ENCODE results near the gene FRAT2.

The FRAT2 gene

GRCh38 chr10:97325754-97326153 lies 8.8 kb downstream of the FRAT2 start:
- no peak for DNase-seq (ENCODE audit: low read depth in 2 of 2)

DNA sequence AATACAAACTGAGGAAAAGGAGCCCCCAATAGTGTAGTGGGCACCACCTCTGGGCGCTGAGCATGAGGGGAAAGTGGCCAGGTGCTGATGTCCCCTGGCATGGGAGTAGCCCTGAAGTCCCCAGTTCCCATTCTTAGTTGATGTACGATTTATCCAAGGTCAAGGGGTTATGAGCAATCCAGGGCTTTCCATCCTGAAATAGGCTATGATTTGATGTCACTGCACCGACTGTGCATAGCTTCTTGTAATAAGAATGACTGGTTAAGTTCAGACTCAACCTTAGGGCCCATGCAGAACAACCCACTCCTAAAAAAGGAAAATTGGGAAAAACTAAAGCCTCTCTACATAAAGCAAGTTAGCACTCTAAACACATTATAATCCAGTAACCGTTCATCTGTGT lies 11.0 kb downstream of the FRAT2 start:
- DNase-seq (ENCODE audit: low read depth in 2 of 2) = no peak

DNA sequence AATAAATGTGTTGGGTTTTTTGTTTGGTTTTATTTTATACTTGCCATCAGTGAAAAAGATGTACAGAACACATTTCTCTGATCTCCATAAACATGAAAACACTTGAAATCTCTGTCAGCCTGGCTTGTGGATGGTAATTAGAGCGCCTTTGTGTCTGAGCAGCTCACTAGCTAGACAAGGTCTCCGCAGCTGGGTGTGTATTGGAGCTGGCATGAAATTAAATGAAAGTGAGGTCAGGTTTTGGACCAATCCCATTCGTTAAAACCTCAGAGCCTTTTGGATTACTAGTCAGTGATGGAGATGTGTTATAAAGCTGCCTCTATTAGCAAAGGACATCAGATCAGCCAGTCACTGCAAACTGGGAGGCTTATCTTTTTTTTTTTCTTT lies 12.7 kb downstream of the FRAT2 start:
- no peak for DNase-seq (ENCODE audit: low read depth in 2 of 2)

DNA sequence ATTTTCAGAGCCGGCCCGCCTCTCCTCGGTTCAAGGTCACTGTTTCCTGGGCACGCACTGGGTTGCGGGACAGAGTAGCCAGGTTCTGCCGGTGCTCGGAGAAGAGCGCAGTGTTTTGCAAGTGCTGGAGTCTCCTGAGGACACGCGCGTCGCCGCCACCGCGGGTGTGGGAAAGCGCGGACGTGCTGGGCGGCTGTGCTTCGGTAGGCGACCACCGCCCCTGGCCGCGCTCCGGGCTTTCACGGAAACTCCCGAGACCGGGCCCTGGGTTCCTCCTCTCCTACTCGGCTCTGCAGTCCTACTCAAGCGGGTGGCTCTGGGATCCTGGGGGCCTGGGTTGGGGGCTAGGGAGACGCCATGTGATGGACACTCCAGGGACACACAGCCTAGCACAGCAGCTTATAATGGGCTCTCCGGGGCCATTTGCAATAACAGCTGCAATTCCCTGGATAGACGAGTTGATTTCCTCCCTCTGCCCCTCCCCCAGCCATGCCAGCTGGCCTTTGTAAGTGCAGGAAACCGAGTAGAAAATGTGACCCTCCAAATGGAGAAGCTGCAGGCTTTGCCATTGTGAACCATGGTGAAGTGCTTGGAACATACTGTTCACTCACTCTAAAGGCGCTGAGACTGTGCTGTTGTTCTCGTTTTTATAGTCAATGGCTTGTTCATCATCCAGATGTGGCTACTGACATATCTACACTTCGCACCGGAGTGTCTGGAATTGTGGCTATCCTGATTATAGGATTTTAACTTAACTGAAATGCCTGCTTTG lies 13.3 kb downstream of the FRAT2 start:
- DNase-seq (ENCODE audit: low read depth in 2 of 2) = no peak

GRCh38 chr10:97320480-97321031 lies 14.0 kb downstream of the FRAT2 start:
- DNase-seq (ENCODE audit: low read depth in 2 of 2) = no peak

- peak; percentile 25 to 38 for DNase-seq (ENCODE audit: low read depth in 2 of 2)
These were observed 14.7 kb downstream of the FRAT2 start for GRCh38 chr10:97319671-97320479.

DNA sequence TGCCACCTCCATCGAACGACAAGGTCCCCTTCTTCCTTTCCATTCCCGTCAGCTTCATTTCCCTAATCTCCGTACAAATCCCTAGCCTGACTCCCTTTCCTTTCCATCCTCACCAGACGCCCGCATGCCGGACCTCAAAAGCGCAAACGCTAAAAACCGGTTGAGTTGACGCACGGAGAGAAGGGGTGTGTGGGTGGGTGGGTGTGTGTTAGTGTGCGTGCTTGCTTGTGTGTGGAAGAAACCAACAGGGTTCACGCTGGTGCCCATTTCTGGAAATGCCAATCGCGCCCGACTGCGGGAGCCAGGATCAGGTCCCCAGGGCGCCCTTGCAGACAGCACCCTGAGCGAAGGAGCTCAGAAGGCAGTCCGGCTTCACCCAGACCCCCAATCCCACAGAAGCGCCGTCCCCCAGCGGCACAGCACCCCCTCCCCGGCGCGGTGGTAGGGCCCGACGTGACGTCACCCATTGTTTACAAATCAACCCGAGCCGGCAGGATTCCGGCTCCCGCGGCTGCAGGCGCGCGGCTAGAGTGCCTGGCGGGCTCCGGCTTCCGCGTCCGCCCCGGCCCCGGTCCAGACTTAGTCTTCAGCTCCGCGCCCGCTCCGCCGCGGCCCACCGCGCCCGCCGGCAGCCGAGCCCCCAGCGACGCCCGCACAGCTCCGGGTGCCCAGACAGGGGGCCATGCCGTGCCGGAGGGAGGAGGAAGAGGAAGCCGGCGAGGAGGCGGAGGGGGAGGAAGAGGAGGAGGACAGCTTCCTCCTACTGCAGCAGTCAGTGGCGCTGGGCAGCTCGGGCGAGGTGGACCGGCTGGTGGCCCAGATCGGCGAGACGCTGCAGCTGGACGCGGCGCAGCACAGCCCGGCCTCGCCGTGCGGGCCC lies 15.5 kb downstream of the FRAT2 start, which contains the start of gene FRAT1:
TSS of gene FRAT1 (plus strand) at position 500 of the 880 bp plus-strand sequence. CDS start at position 683, 183 bp downstream.
- peak; percentile 73 to 75 for DNase-seq (ENCODE audit: low read depth in 2 of 2)

GRCh38 chr10:97314671-97315070 lies 19.9 kb downstream of the FRAT2 start:
- no peak for DNase-seq (ENCODE audit: low read depth in 2 of 2)

DNA sequence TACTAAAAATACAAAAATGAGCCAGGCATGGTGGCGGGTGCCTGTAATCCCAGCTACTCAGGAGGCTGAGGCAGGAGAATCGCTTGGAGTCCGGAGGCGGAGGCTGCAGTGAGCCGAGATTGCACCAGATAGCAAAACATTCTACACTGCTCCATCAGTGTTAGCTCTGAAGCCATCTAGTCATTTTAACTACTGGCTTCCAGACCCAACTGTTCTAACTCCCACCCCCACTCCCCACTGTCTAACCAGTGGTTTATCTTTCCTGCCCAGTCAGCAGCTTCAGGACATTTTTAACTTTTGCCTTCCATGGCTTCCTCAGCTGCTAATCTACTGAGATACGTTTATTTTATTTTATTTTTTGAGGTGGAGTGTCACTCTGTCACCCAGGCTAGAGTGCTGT lies 21.6 kb downstream of the FRAT2 start:
- no peak for DNase-seq (ENCODE audit: low read depth in 2 of 2)

DNA sequence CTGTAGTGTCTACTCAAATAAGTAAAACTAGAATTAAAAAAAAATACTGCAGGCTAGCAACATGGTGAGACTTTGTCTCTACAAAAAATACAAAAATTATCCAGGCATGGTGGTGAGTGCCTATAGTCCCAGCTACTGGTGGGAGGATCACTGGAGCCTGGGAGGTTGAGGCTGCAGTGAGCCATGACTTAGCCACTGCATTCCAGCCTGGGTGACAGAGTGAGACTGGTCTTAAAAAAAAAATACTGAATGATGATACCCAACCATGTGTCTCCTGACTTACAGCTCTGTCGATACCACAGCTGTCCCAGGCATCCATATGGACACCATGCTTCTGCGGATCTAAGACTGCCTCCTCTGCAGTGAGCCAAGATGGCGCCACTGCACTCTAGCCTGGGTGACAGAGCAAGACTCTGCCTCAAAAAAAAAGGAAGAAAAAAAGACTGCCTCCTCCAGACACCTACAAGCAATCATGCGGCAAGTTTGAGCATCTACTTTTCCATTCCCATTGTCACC lies 23.4 kb downstream of the FRAT2 start:
- DNase-seq (ENCODE audit: low read depth in 2 of 2) = no peak

GRCh38 chr10:97307866-97308780 lies 26.4 kb downstream of the FRAT2 start:
- no peak for DNase-seq (ENCODE audit: low read depth in 2 of 2)

GRCh38 chr10:97307441-97307840 lies 27.1 kb downstream of the FRAT2 start:
- DNase-seq (ENCODE audit: low read depth in 2 of 2) = no peak

DNA sequence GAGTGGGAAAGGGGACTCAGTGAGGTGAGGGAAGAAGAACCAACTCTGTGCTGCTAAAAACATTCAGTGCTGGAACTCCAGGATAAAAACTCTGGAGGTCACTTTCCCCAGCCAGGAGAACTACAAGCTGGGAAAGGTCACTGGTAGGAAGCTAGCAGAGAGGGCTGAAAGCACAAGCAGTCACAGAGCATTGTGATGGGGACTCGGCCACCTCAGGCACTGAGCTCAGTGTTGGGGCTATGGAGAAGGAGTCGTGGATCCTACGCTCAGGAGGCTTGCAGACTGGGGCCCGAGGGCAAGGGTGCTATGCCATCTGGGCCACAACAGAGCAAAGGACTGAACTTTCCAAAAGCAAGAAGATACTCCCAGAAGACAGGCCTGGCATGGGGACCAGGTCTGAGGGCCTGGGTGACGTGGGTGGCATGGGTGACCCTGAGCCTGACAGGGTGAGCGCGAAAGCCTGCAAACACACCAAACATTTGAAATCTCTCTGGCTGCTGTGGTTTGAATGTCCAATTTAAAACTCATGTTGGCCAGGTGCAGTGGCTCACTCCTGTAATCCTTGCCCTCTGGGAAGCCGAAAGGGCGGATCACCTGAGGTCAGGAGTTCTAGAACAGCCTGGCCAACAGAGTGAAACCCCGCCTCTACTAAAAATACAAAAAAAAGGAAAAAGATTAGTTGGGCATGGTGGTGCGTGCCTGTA lies 32.3 kb downstream of the FRAT2 start:
- no peak for DNase-seq (ENCODE audit: low read depth in 2 of 2)

- DNase-seq (ENCODE audit: low read depth in 2 of 2) = no peak
These were observed 33.5 kb downstream of the FRAT2 start for GRCh38 chr10:97300980-97301379.

- no peak for DNase-seq (ENCODE audit: low read depth in 2 of 2)
These were observed 36.3 kb downstream of the FRAT2 start for GRCh38 chr10:97298223-97298571.

- no peak for DNase-seq (ENCODE audit: low read depth in 2 of 2)
These were observed 36.8 kb downstream of the FRAT2 start for GRCh38 chr10:97297556-97298222.

DNA sequence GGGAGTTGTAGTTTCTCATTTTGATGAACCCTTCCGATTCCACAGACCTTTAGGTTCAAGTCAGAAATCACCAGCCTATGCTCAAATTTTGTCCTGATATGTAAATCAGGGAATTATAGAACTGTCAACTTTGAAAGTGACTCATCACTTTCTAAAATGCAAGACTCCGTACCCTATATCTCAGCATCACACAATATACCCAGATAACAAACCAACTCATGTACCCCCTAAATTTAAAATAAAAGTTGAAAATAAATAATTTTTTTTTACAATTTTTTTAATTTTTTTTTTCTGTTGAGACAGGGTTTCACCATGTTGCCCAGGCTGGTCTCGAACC lies 41.7 kb downstream of the FRAT2 start:
- DNase-seq (ENCODE audit: low read depth in 2 of 2) = no peak

- DNase-seq (ENCODE audit: low read depth in 2 of 2) = peak; percentile 77 to 92
These were observed 42.2 kb downstream of the FRAT2 start, which contains the start of gene ARHGAP19 for GRCh38 chr10:97292097-97292861. Gene ARHGAP19, minus strand, starts transcription at chr10:97292637. Its CDS starts 10 bp downstream, at chr10:97292627.
